HG03103 (cell line): ENCODE data around the gene SLC24A1.
"Not testable (repeated sequence)": the region's sequence is repeated elsewhere in the genome, so short reads cannot be mapped to it uniquely, and the experiment has no call there.

Experiments
- ATAC-seq: cut with Tn5 transposase; IDR thresholded peaks from one replicate; pipeline ENCODE4 v1.9.1; 2021; ENCODE audit warnings: low read depth; ENCODE audit not compliant: unreplicated experiment

Gene SLC24A1

GRCh38 chr15:65615887-65616286 lies 5.9 kb upstream of the SLC24A1 start:
- ATAC-seq, result not testable (repeated sequence)

GRCh38 chr15:65618560-65619109 lies 3.1 kb upstream of the SLC24A1 start:
- ATAC-seq, result no peak

GRCh38 chr15:65619626-65620290 lies 2.0 kb upstream of the SLC24A1 start:
- no peak for ATAC-seq

GRCh38 chr15:65620833-65621232 lies 905 bp upstream of the SLC24A1 start:
- ATAC-seq, result no peak

- no peak for ATAC-seq
Measured at GRCh38 chr15:65623103-65623502, 1.4 kb downstream of the SLC24A1 start.

GRCh38 chr15:65626856-65627255 lies 5.1 kb downstream of the SLC24A1 start:
- no peak for ATAC-seq

- no peak for ATAC-seq
Measured at GRCh38 chr15:65629548-65629947, 7.8 kb downstream of the SLC24A1 start.

- no peak for ATAC-seq
Measured at GRCh38 chr15:65630760-65631159, 9.0 kb downstream of the SLC24A1 start.

GRCh38 chr15:65631503-65631902 lies 9.8 kb downstream of the SLC24A1 start:
- ATAC-seq, result no peak

GRCh38 chr15:65632780-65633375 lies 11.1 kb downstream of the SLC24A1 start:
- ATAC-seq, result no peak

- no peak for ATAC-seq
Measured at GRCh38 chr15:65633752-65634151, 12.0 kb downstream of the SLC24A1 start.

GRCh38 chr15:65634356-65634755 lies 12.6 kb downstream of the SLC24A1 start:
- no peak for ATAC-seq

GRCh38 chr15:65638109-65638508 lies 16.4 kb downstream of the SLC24A1 start:
- ATAC-seq, result no peak

GRCh38 chr15:65638681-65639089 lies 16.9 kb downstream of the SLC24A1 start:
- ATAC-seq, result no peak

- no peak for ATAC-seq
Measured at GRCh38 chr15:65639509-65639908, 17.8 kb downstream of the SLC24A1 start.

- ATAC-seq, result no peak
Measured at GRCh38 chr15:65641768-65642475, 20.2 kb downstream of the SLC24A1 start.

- ATAC-seq, result no peak
Measured at GRCh38 chr15:65642594-65642993, 20.9 kb downstream of the SLC24A1 start.

GRCh38 chr15:65644282-65644681 lies 22.5 kb downstream of the SLC24A1 start:
- no peak for ATAC-seq

GRCh38 chr15:65645392-65645791 lies 23.7 kb downstream of the SLC24A1 start:
- no peak for ATAC-seq

GRCh38 chr15:65646486-65646885 lies 24.7 kb downstream of the SLC24A1 start:
- ATAC-seq, result no peak

- no peak for ATAC-seq
Measured at GRCh38 chr15:65650312-65651041, 28.7 kb downstream of the SLC24A1 start.
